Fibroblast of lung (primary cell): ENCODE data around the gene MAEL. TPM values are rescaled to one million over a fixed set of nuclear protein-coding genes. Genes with fewer than 3 reads are reported as not detected.
"Not testable (repeated sequence)": the region's sequence is repeated elsewhere in the genome, so short reads cannot be mapped to it uniquely, and the experiment has no call there.

Experiments
- DNase-seq, 2 donors: peaks; one replicate each; pipeline versions ENCODE4 v3.0.0 to v3.0.0-alpha.2; 2010; ENCODE audit warnings: low read depth in 2 of 2
- H2AFZ ChIP-seq: 2 replicates; pipeline ENCODE4 v1.5.1; 2012; ENCODE audit warnings: low read length, control low read depth, inconsistent platforms
- H3K27ac ChIP-seq: 2 replicates; pipeline ENCODE4 v1.5.1; 2011; ENCODE audit warnings: low read length, control low read depth; ENCODE audit not compliant: insufficient read depth
- H3K27me3 ChIP-seq: 2 replicates; pipeline ENCODE4 v1.5.1; 2011; ENCODE audit warnings: mild to moderate bottlenecking, low read length; ENCODE audit not compliant: control insufficient read depth, insufficient read depth
- H3K36me3 ChIP-seq: 2 replicates; pipeline ENCODE4 v1.5.1; 2011; ENCODE audit warnings: low read length; ENCODE audit not compliant: control insufficient read depth, insufficient read depth
- H3K4me1 ChIP-seq: 2 replicates; pipeline ENCODE4 v1.5.1; 2011; ENCODE audit warnings: low read length; ENCODE audit not compliant: control insufficient read depth, insufficient read depth; ENCODE audit errors: extremely low read depth
- H3K4me2 ChIP-seq: 2 replicates; pipeline ENCODE4 v1.5.1; 2011; ENCODE audit warnings: low read length, control low read depth; ENCODE audit not compliant: insufficient read depth; ENCODE audit errors: extremely low read depth
- H3K4me3 ChIP-seq, 4 experiments: fragments of 200-600 bp in 1 of 4; sonication (generic) in 1 of 4; replicated peaks in 1 of 4; 2 replicates each; pipeline ENCODE4 v1.5.1; 2011 to 2016; ENCODE audit warnings: low read length in 4 of 4, low read depth in 3 of 4, mild to moderate bottlenecking in 3 of 4, control low read depth in 2 of 4, inconsistent platforms in 1 of 4, mixed read lengths in 1 of 4; ENCODE audit not compliant: insufficient read depth in 1 of 4; ENCODE audit errors: control extremely low read depth in 1 of 4
- H3K79me2 ChIP-seq: 2 replicates; pipeline ENCODE4 v1.5.1; 2012; ENCODE audit warnings: mild to moderate bottlenecking, low read length, inconsistent platforms; ENCODE audit not compliant: control insufficient read depth, insufficient read depth
- H3K9ac ChIP-seq: 2 replicates; pipeline ENCODE4 v1.5.1; 2011; ENCODE audit warnings: mild to moderate bottlenecking, low read length, control low read depth; ENCODE audit not compliant: insufficient read depth
- H3K9me3 ChIP-seq: 2 replicates; pipeline ENCODE4 v1.5.1; 2012; ENCODE audit warnings: low read depth, low read length; ENCODE audit not compliant: control insufficient read depth, insufficient read depth
- H4K20me1 ChIP-seq: 2 replicates; pipeline ENCODE4 v1.5.1; 2011; ENCODE audit warnings: low read length; ENCODE audit not compliant: control insufficient read depth, insufficient read depth; ENCODE audit errors: extremely low read depth
- CTCF ChIP-seq, 2 donors: IDR thresholded peaks in 1 of 2; conservative IDR thresholded peaks in 1 of 2; 1 replicate in 1 of 2; 2 replicates in 1 of 2; pipeline ENCODE4 v1.5.1; 2011 to 2012; ENCODE audit warnings: low read length in 2 of 2, control low read depth in 1 of 2, inconsistent platforms in 1 of 2, low read depth in 1 of 2, mild to moderate bottlenecking in 1 of 2
- EZH2 ChIP-seq: IDR thresholded peaks from 2 replicates; pipeline ENCODE4 v1.5.1; 2012; ENCODE audit warnings: low read length, control low read depth, mild to moderate bottlenecking; ENCODE audit errors: missing control alignments
- polyA plus RNA-seq, 2 donors: library from polyadenylated mRNA; depleted of rRNA in 1 of 2; stranded (reverse) in 1 of 2; unstranded in 1 of 2; fragments of >200 nt; gene quantifications; 2 replicates each; pipeline ENCODE4 v1.2.1, GENCODE V29; 2011 to 2012; ENCODE audit warnings: missing spikeins in 1 of 2
- total RNA-seq: library from RNA; depleted of rRNA; stranded (reverse); fragments of >200 nt; gene quantifications from 2 replicates; pipeline ENCODE4 v1.2.1, GENCODE V29; 2014

Gene MAEL
- total and polyA plus RNA-seq, 2 donors (not counting 1 experiment from before 2014, with no cell fraction given) = not detected

GRCh38 chr1:167013108-167013929 lies 24.2 kb downstream of the MAEL start:
- Histone ChIP-seq H2AFZ (no peak overlapping the region), H3K27me3 (no peaks in the 10 kb centered on the region), H3K4me1 (no peaks in the 10 kb centered on the region), H3K9me3 (no peaks in the 10 kb centered on the region), H3K9ac (no peak overlapping the region), H3K79me2 (no peaks in the 10 kb centered on the region), H3K27ac (no peak overlapping the region), H3K4me2 (no peak overlapping the region), H3K36me3 (no peaks in the 10 kb centered on the region), H3K4me3 (no peak overlapping the region), H4K20me1 (no peaks in the 10 kb centered on the region)
- TF ChIP-seq CTCF (conservative IDR thresholded peaks at IDR 0.05 in 1 of 2, IDR thresholded peaks at IDR 0.05 in 1 of 2; ENCODE audit: low read depth in 1 of 2, low read length in 2 of 2) = no peak
- TF ChIP-seq EZH2 = no peak
- DNase-seq = no peak

- Histone ChIP-seq H3K4me2 (no peak overlapping the region), H3K4me3 (no peak overlapping the region), H3K79me2 (no peaks in the 10 kb centered on the region), H2AFZ (no peak overlapping the region), H3K9ac (no peak overlapping the region), H3K27ac (no peak overlapping the region), H3K27me3 (no peaks in the 10 kb centered on the region), H3K4me1 (no peaks in the 10 kb centered on the region), H3K9me3 (no peaks in the 10 kb centered on the region), H4K20me1 (no peaks in the 10 kb centered on the region), H3K36me3 (no peaks in the 10 kb centered on the region)
- TF ChIP-seq CTCF (conservative IDR thresholded peaks at IDR 0.05 in 1 of 2, IDR thresholded peaks at IDR 0.05 in 1 of 2; ENCODE audit: low read depth in 1 of 2, low read length in 2 of 2) (no peak), EZH2 (no peak)
- DNase-seq = no peak
Measured at GRCh38 chr1:167016100-167016750, 27.1 kb downstream of the MAEL start.

GRCh38 chr1:167022384-167022783 lies 33.3 kb downstream of the MAEL start:
- H3K9ac ChIP-seq = no peak overlapping the region
- TF ChIP-seq CTCF (conservative IDR thresholded peaks at IDR 0.05 in 1 of 2, IDR thresholded peaks at IDR 0.05 in 1 of 2; ENCODE audit: low read depth in 1 of 2, low read length in 2 of 2) (no peak), EZH2 (no peak)
- H3K4me3 ChIP-seq = no peak overlapping the region
- no peak for DNase-seq
- no peaks in the 10 kb centered on the region for H3K36me3 ChIP-seq
- no peaks in the 10 kb centered on the region for H3K79me2 ChIP-seq
- H3K27me3 ChIP-seq = no peaks in the 10 kb centered on the region
- H3K27ac ChIP-seq = no peak overlapping the region
- H2AFZ ChIP-seq = no peak overlapping the region
- no peak overlapping the region for H3K4me2 ChIP-seq
- no peaks in the 10 kb centered on the region for H4K20me1 ChIP-seq
- no peaks in the 10 kb centered on the region for H3K9me3 ChIP-seq
- no peaks in the 10 kb centered on the region for H3K4me1 ChIP-seq

- H2AFZ ChIP-seq, H3K4me2 ChIP-seq, H3K9ac ChIP-seq, H3K4me3 ChIP-seq, H3K27me3 ChIP-seq, DNase-seq, H4K20me1 ChIP-seq, H3K4me1 ChIP-seq, H3K36me3 ChIP-seq, H3K9me3 ChIP-seq, H3K79me2 ChIP-seq, H3K27ac ChIP-seq: not testable (repeated sequence)
Measured at GRCh38 chr1:167029553-167029952, 40.5 kb downstream of the MAEL start.
